HCT116 (cell line): ENCODE measurements around the gene LRRC42.

Experiments
- MAX ChIP-seq: IDR thresholded peaks from 2 replicates; pipeline ENCODE4 v1.6.1; 2012
- YY1 ChIP-seq: IDR thresholded peaks from 2 replicates; pipeline ENCODE4 v1.6.1; 2011; ENCODE audit warnings: low read length, low read depth, moderate library complexity, mild to moderate bottlenecking; ENCODE audit not compliant: insufficient replicate concordance; ENCODE audit errors: extremely low read depth
- TF ChIP-seq, protein P1 (sequence below), 3 experiments: fragments of 200-600 bp in 1 of 3; sonication (generic) in 1 of 3; IDR thresholded peaks in 2 of 3; conservative IDR thresholded peaks in 1 of 3; 2 replicates each; pipeline ENCODE4 v1.5.1; 2012 to 2017; ENCODE audit warnings: low read depth in 2 of 3, low read length in 2 of 3, antibody characterized with exemption in 1 of 3, borderline replicate concordance in 1 of 3, control low read depth in 1 of 3, mild to moderate bottlenecking in 1 of 3, mixed read lengths in 1 of 3, mixed run types in 1 of 3, moderate library complexity in 1 of 3; ENCODE audit not compliant: insufficient read depth in 1 of 3

- TF ChIP-seq YY1: no peak
- TF ChIP-seq, protein P1, sequence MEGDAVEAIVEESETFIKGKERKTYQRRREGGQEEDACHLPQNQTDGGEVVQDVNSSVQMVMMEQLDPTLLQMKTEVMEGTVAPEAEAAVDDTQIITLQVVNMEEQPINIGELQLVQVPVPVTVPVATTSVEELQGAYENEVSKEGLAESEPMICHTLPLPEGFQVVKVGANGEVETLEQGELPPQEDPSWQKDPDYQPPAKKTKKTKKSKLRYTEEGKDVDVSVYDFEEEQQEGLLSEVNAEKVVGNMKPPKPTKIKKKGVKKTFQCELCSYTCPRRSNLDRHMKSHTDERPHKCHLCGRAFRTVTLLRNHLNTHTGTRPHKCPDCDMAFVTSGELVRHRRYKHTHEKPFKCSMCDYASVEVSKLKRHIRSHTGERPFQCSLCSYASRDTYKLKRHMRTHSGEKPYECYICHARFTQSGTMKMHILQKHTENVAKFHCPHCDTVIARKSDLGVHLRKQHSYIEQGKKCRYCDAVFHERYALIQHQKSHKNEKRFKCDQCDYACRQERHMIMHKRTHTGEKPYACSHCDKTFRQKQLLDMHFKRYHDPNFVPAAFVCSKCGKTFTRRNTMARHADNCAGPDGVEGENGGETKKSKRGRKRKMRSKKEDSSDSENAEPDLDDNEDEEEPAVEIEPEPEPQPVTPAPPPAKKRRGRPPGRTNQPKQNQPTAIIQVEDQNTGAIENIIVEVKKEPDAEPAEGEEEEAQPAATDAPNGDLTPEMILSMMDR (IDR thresholded peaks at IDR 0.05 in 2 of 3, conservative IDR thresholded peaks at IDR 0.05 in 1 of 3; ENCODE audit: borderline replicate concordance in 1 of 3, insufficient read depth in 1 of 3, low read depth in 2 of 3, low read length in 2 of 3): no peak
- no peak for TF ChIP-seq MAX
Observed at GRCh38 chr1:53984726-53985125, 38.6 kb downstream of the LRRC42 start.
